Stomach (tissue), 19 donors: ENCODE data around the gene LRP2BP. TPM values are rescaled to one million over a fixed set of nuclear protein-coding genes. Genes with fewer than 3 reads are reported as not detected.

ENCODE experiments used
- DNase-seq, 2 donors: peaks; one replicate each; pipeline versions ENCODE4 v3.0.0 to v3.0.0-alpha.2; 2013 to 2019
- H3K27ac ChIP-seq, 5 donors: fragments of 200-600 bp in 4 of 5; sonication (generic) in 4 of 5; one replicate each; pipeline ENCODE4 v1.5.1; 2013 to 2019; ENCODE audit warnings: mild to moderate bottlenecking in 1 of 5, moderate library complexity in 1 of 5
- H3K27me3 ChIP-seq, 3 donors: fragments of 200-600 bp; sonication (generic); one replicate each; pipeline ENCODE4 v1.5.1; 2017 to 2019; ENCODE audit warnings: mixed run types in 1 of 3
- H3K36me3 ChIP-seq, 4 donors: fragments of 200-600 bp; sonication (generic); 1 replicate in 3 of 4; 2 replicates in 1 of 4; pipeline ENCODE4 v1.5.1; 2016 to 2019
- H3K4me1 ChIP-seq, 4 donors: fragments of 200-600 bp; sonication (generic); one replicate each; pipeline ENCODE4 v1.5.1; 2016 to 2019
- H3K4me3 ChIP-seq, 4 donors: fragments of 200-600 bp; sonication (generic) in 3 of 4; one replicate each; pipeline ENCODE4 v1.5.1; 2016 to 2019; ENCODE audit warnings: mild to moderate bottlenecking in 1 of 4
- H3K9me3 ChIP-seq, 4 donors: fragments of 200-600 bp; sonication (generic); one replicate each; pipeline ENCODE4 v1.5.1; 2016 to 2019
- CTCF ChIP-seq, 7 experiments: fragments of 450-650 bp in 4 of 7; fragments of 200-600 bp in 3 of 7; sonication (generic) in 3 of 7; IDR thresholded peaks; one replicate each; pipeline ENCODE4 v1.5.1; 2016 to 2019; ENCODE audit warnings: antibody characterized with exemption in 7 of 7, control low read depth in 2 of 7, mild to moderate bottlenecking in 1 of 7
- EP300 ChIP-seq: sonication (generic); formaldehyde crosslinking; IDR thresholded peaks from one replicate; pipeline ENCODE4 v1.6.1; 2017; ENCODE audit warnings: antibody characterized with exemption
- POLR2A ChIP-seq, 4 donors: fragments of 450-650 bp; IDR thresholded peaks; one replicate each; pipeline ENCODE4 v1.6.1; 2016; ENCODE audit warnings: antibody characterized with exemption in 4 of 4, control low read depth in 2 of 4, mild to moderate bottlenecking in 1 of 4, moderate library complexity in 1 of 4
- POLR2AphosphoS5 ChIP-seq, 3 donors: sonication (generic); formaldehyde crosslinking; IDR thresholded peaks; one replicate each; pipeline ENCODE4 v1.6.1; 2016; ENCODE audit warnings: antibody characterized with exemption in 3 of 3
- WGBS, 5 donors: extraction: QIAGEN DNeasy Blood & Tissue Kit in 3 of 5; methylation state at CpG; one replicate each; pipeline versions ENCODE4 v1.1.5 to v1.1.7; 2013 to 2018; 5-methylcytosine and 5-hydroxymethylcytosine counted together
- intact Hi-C: fragments of 100-400 bp; cut with DNase I; formaldehyde crosslinking; loops from one replicate; pipeline ENCODE4 v1.15.1; 2023; ENCODE audit warnings: low total_unique reads
- long read RNA-seq, 10 donors: transcript quantifications; one replicate each; lab custom pipeline, GENCODE V29; 2026
- polyA plus RNA-seq, 3 donors: library from polyadenylated mRNA; stranded (reverse); fragments of 200-250 nt; gene quantifications; one replicate each; pipeline ENCODE4 v1.2.3, GENCODE V29; 2013
- total RNA-seq, 5 donors: library from RNA; depleted of rRNA; stranded (reverse); fragments of >200 nt; gene quantifications; one replicate each; pipeline versions ENCODE4 v1.1.0 to v1.2.3, GENCODE V29; 2014 to 2016
- donor health status: healthy with polysubstance abuse.
- donor health status: Bipolar disorder and iron deficiency.
- donor health status: healthy.

Gene LRP2BP
- total RNA-seq (1 to 10 TPM in 1 of 5 donors, under 1 TPM in 2, not detected in 2; 0.45 to 4.8 (median 0.58) TPM), polyA plus RNA-seq (under 1 TPM in 2 of 3 donors, not detected in 1; 0.31 to 0.43 TPM)
- long read RNA-seq, donor 1: 0 reads
- long read RNA-seq, donor 2: 0 reads
- long read RNA-seq, donor 3, partial matches to known transcripts: 20 of 20 reads
- long read RNA-seq, donor 3, other reads (novel, unspliced or antisense): 0 of 20 reads
- long read RNA-seq, donor 4: 0 reads
- long read RNA-seq, donor 5: 0 reads
- long read RNA-seq, donor 6, partial matches to known transcripts: 0 of 13 reads
- long read RNA-seq, donor 6, other reads (novel, unspliced or antisense): 13 of 13 reads
- long read RNA-seq, donor 7: 0 reads
- long read RNA-seq, donor 8, partial matches to known transcripts: 15 of 15 reads
- long read RNA-seq, donor 8, other reads (novel, unspliced or antisense): 0 of 15 reads
- long read RNA-seq, donor 9: 0 reads
- long read RNA-seq, donor 10: 0 reads

GRCh38 chr4:185395238-185395955 lies at the start of gene LRP2BP:
Gene LRP2BP (minus strand): TSS chr4:185395924. CDS start chr4:185378186, 17,738 bp downstream.
- intact Hi-C loops: loop anchor here (10.0 kb wide), 1 partner anchor 181 kb away; no protein-coding TSS in a partner anchor
- H3K27me3 ChIP-seq: no peaks in the 10 kb centered on the region
- H3K27ac ChIP-seq: peak within 1 kb of the TSS; percentile 99
- peaks cover 0 to 17% (median 14%) of the 10 kb centered on the region in 4 donors for H3K36me3 ChIP-seq
- peak within 1 kb of the TSS; percentile 55 to 90 (median 78) for H3K4me3 ChIP-seq
- TF ChIP-seq POLR2A (IDR thresholded peaks at IDR 0.05) (no peak), EP300 (no peak), CTCF (IDR thresholded peaks at IDR 0.05) (no peak), POLR2AphosphoS5 (IDR thresholded peaks at IDR 0.05) (no peak)
- H3K4me1 ChIP-seq: peaks cover 14 to 48% (median 28%) of the 10 kb centered on the region in 4 donors
- no peaks in the 10 kb centered on the region for H3K9me3 ChIP-seq
- WGBS, 5 donors: 2 to 8% (median 5%) methylated on average over 12 of the region's 12 CpGs
- DNase-seq: peak in 1 of 2 donors; percentile 43

- H3K4me3 ChIP-seq: no peak overlapping the region
- 76 to 82% (median 80%) methylated on average over 2 of the region's 2 CpGs for WGBS, 5 donors
- no peak for DNase-seq
- H3K27ac ChIP-seq: no peak overlapping the region
- TF ChIP-seq EP300 (no peak), POLR2A (IDR thresholded peaks at IDR 0.05) (no peak), POLR2AphosphoS5 (IDR thresholded peaks at IDR 0.05) (no peak), CTCF (IDR thresholded peaks at IDR 0.05) (no peak)
- no peaks in the 10 kb centered on the region for H3K9me3 ChIP-seq
- no peaks in the 10 kb centered on the region for H3K36me3 ChIP-seq
- no peaks in the 10 kb centered on the region for H3K27me3 ChIP-seq
- H3K4me1 ChIP-seq: no peaks in the 10 kb centered on the region
- intact Hi-C loops: no loop called here
Measured at GRCh38 chr4:185445209-185445608, 49.5 kb upstream of the LRP2BP start.

- no peak for TF ChIP-seq CTCF (IDR thresholded peaks at IDR 0.05)
- TF ChIP-seq POLR2A (IDR thresholded peaks at IDR 0.05): no peak
- no peak for TF ChIP-seq EP300
- TF ChIP-seq POLR2AphosphoS5 (IDR thresholded peaks at IDR 0.05): no peak
- no peak overlapping the region for H3K4me3 ChIP-seq
- no peak for DNase-seq
- WGBS, 5 donors: 90 to 96% (median 93%) methylated on average over 2 of the region's 2 CpGs
- H3K9me3 ChIP-seq: no peaks in the 10 kb centered on the region
- H3K27ac ChIP-seq: no peak overlapping the region
- intact Hi-C loops: no loop called here
- H3K4me1 ChIP-seq: no peaks in the 10 kb centered on the region
- H3K36me3 ChIP-seq: no peaks in the 10 kb centered on the region
- H3K27me3 ChIP-seq: no peaks in the 10 kb centered on the region
Measured at GRCh38 chr4:185441479-185441878, 45.8 kb upstream of the LRP2BP start.

- H3K4me3 ChIP-seq: no peak overlapping the region
- H3K4me1 ChIP-seq: no peaks in the 10 kb centered on the region
- intact Hi-C loops: no loop called here
- no peaks in the 10 kb centered on the region for H3K27me3 ChIP-seq
- no peak for TF ChIP-seq EP300
- no peak for TF ChIP-seq CTCF (IDR thresholded peaks at IDR 0.05)
- no peak for TF ChIP-seq POLR2AphosphoS5 (IDR thresholded peaks at IDR 0.05)
- TF ChIP-seq POLR2A (IDR thresholded peaks at IDR 0.05): no peak
- no peaks in the 10 kb centered on the region for H3K9me3 ChIP-seq
- H3K36me3 ChIP-seq: no peaks in the 10 kb centered on the region
- H3K27ac ChIP-seq: no peak overlapping the region
- DNase-seq: no peak
Measured at GRCh38 chr4:185437809-185438208, 42.1 kb upstream of the LRP2BP start.
